Neural cell (in vitro differentiated cells): ENCODE data around the gene ZFP1. TPM values are rescaled to one million over a fixed set of nuclear protein-coding genes. Genes with fewer than 3 reads are reported as not detected.
"Not testable (repeated sequence)": the region's sequence is repeated elsewhere in the genome, so short reads cannot be mapped to it uniquely, and the experiment has no call there.

Source experiments
- H2AFZ ChIP-seq: fragments of 200-600, 300-800 bp; sonication (generic), shearing (Covaris generic); 2 replicates; pipeline ENCODE4 v1.6.0; 2014; ENCODE audit warnings: low read depth, mild to moderate bottlenecking, antibody characterized with exemption, low read length, moderate library complexity
- H3F3A ChIP-seq: fragments of 200-600 bp; shearing (Covaris generic); 2 replicates; pipeline ENCODE4 v1.6.1; 2016; ENCODE audit warnings: mild to moderate bottlenecking, moderate library complexity, mixed read lengths, antibody characterized with exemption, low read length; ENCODE audit not compliant: insufficient read depth, poor library complexity, severe bottlenecking
- H3K27ac ChIP-seq: fragments of 200-600, 300-800 bp; sonication (generic), shearing (Covaris generic); 2 replicates; pipeline ENCODE4 v1.5.1; 2014; ENCODE audit warnings: mild to moderate bottlenecking, low read length, moderate library complexity
- H3K27me3 ChIP-seq: fragments of 300-800, 200-600 bp; sonication (generic), shearing (Covaris generic); 2 replicates; pipeline ENCODE4 v1.6.0; 2014; ENCODE audit warnings: mild to moderate bottlenecking, low read depth, low read length, moderate library complexity; ENCODE audit not compliant: insufficient read depth
- H3K36me3 ChIP-seq: fragments of 300-800, 200-600 bp; sonication (generic), shearing (Covaris generic); 2 replicates; pipeline ENCODE4 v1.5.1; 2014; ENCODE audit warnings: mild to moderate bottlenecking, antibody characterized with exemption, low read length, moderate library complexity; ENCODE audit not compliant: insufficient read depth
- H3K4me2 ChIP-seq: fragments of 300-800, 200-600 bp; sonication (generic), shearing (Covaris generic); 2 replicates; pipeline ENCODE4 v1.6.0; 2014; ENCODE audit warnings: mild to moderate bottlenecking, low read length
- H3K4me3 ChIP-seq: fragments of 300-800, 200-600 bp; sonication (generic), shearing (Covaris generic); 2 replicates; pipeline ENCODE4 v1.5.1; 2014; ENCODE audit warnings: mild to moderate bottlenecking, low read length, moderate library complexity
- H3K79me2 ChIP-seq: fragments of 200-600 bp; shearing (Covaris generic); replicated peaks from 2 replicates; pipeline ENCODE4 v1.6.0; 2014; ENCODE audit warnings: mild to moderate bottlenecking, low read length, moderate library complexity; ENCODE audit not compliant: insufficient read depth
- H3K9ac ChIP-seq: fragments of 300-800, 200-600 bp; sonication (generic), shearing (Covaris generic); 2 replicates; pipeline ENCODE4 v1.6.1; 2016; ENCODE audit warnings: mild to moderate bottlenecking, low read length, mixed read lengths
- H3K9me2 ChIP-seq: fragments of 200-600 bp; shearing (Covaris generic); 2 replicates; pipeline ENCODE4 v1.6.1; 2016; ENCODE audit warnings: mild to moderate bottlenecking, low read length, mixed read lengths; ENCODE audit not compliant: insufficient read depth
- H3K9me3 ChIP-seq: fragments of 200-600, 300-800 bp; sonication (generic), shearing (Covaris generic); 2 replicates; pipeline ENCODE4 v1.6.1; 2016; ENCODE audit warnings: mild to moderate bottlenecking, mixed run types, low read length, moderate library complexity, mixed read lengths
- H4K20me1 ChIP-seq: fragments of 200-600 bp; shearing (Covaris generic); 2 replicates; pipeline ENCODE4 v1.6.1; 2016; ENCODE audit warnings: mild to moderate bottlenecking, mixed run types; ENCODE audit not compliant: insufficient read depth
- EP300 ChIP-seq: fragments of 450-650 bp; conservative IDR thresholded peaks from 2 replicates; pipeline ENCODE4 v1.6.1; 2014; ENCODE audit warnings: antibody characterized with exemption, mild to moderate bottlenecking, moderate library complexity; ENCODE audit not compliant: poor library complexity, severe bottlenecking
- EZH2 ChIP-seq: fragments of 200-600, 300-800 bp; shearing (Covaris generic), sonication (generic); IDR thresholded peaks from 2 replicates; pipeline ENCODE4 v1.6.1; 2014; ENCODE audit warnings: antibody characterized with exemption, low read length, borderline replicate concordance, mild to moderate bottlenecking; ENCODE audit not compliant: insufficient read depth, poor library complexity, severe bottlenecking
- MXI1 ChIP-seq: fragments of 450-650 bp; conservative IDR thresholded peaks from 2 replicates; pipeline ENCODE4 v1.6.1; 2014; ENCODE audit warnings: antibody characterized with exemption, mild to moderate bottlenecking; ENCODE audit not compliant: poor library complexity, severe bottlenecking
- POLR2AphosphoS5 ChIP-seq: IDR thresholded peaks from 2 replicates; pipeline ENCODE4 v1.6.1; 2012
- RAD21 ChIP-seq: fragments of 450-650 bp; conservative IDR thresholded peaks from 2 replicates; pipeline ENCODE4 v1.6.1; 2014; ENCODE audit warnings: antibody characterized with exemption, mild to moderate bottlenecking, moderate library complexity
- SMC3 ChIP-seq: fragments of 450-650 bp; conservative IDR thresholded peaks from 2 replicates; pipeline ENCODE4 v1.6.1; 2014; ENCODE audit warnings: antibody characterized with exemption, mild to moderate bottlenecking, moderate library complexity; ENCODE audit not compliant: poor library complexity
- TAF1 ChIP-seq: IDR thresholded peaks from 2 replicates; pipeline ENCODE4 v1.6.1; 2012; ENCODE audit warnings: low read depth
- polyA plus RNA-seq: library from polyadenylated mRNA; depleted of rRNA; stranded (reverse); fragments of >200 nt; gene quantifications from 2 replicates; pipeline ENCODE4 v1.2.3, GENCODE V29; 2014
- TF ChIP-seq, protein P1 (sequence below): IDR thresholded peaks from 2 replicates; pipeline ENCODE4 v1.6.1; 2012; ENCODE audit warnings: borderline replicate concordance
- TF ChIP-seq, protein P2 (sequence below): fragments of 450-650 bp; IDR thresholded peaks from 2 replicates; pipeline ENCODE4 v1.5.1; 2014; ENCODE audit warnings: antibody characterized with exemption, mild to moderate bottlenecking, moderate library complexity; ENCODE audit not compliant: poor library complexity, severe bottlenecking

Gene ZFP1
- polyA plus RNA-seq, 1 donor from 2014 or later, result 47.1 TPM

GRCh38 chr16:75203667-75204409, 55.5 kb downstream of the ZFP1 start:
- no peaks in the 10 kb centered on the region for H3K36me3 ChIP-seq
- H2AFZ ChIP-seq, result no peak overlapping the region

GRCh38 chr16:75204410-75204758, 56.1 kb downstream of the ZFP1 start:
- Histone ChIP-seq H3K9ac (no peak overlapping the region), H3K27me3 (no peaks in the 10 kb centered on the region), H3K79me2 (no peaks in the 10 kb centered on the region), H3K9me3 (no peaks in the 10 kb centered on the region), H3F3A (no peaks in the 10 kb centered on the region), H3K4me3 (no peak overlapping the region), H2AFZ (no peak overlapping the region), H3K27ac (no peak overlapping the region), H3K9me2 (no peaks in the 10 kb centered on the region), H4K20me1 (no peaks in the 10 kb centered on the region), H3K36me3 (no peaks in the 10 kb centered on the region), H3K4me2 (no peak overlapping the region)
- TF ChIP-seq, protein P1, sequence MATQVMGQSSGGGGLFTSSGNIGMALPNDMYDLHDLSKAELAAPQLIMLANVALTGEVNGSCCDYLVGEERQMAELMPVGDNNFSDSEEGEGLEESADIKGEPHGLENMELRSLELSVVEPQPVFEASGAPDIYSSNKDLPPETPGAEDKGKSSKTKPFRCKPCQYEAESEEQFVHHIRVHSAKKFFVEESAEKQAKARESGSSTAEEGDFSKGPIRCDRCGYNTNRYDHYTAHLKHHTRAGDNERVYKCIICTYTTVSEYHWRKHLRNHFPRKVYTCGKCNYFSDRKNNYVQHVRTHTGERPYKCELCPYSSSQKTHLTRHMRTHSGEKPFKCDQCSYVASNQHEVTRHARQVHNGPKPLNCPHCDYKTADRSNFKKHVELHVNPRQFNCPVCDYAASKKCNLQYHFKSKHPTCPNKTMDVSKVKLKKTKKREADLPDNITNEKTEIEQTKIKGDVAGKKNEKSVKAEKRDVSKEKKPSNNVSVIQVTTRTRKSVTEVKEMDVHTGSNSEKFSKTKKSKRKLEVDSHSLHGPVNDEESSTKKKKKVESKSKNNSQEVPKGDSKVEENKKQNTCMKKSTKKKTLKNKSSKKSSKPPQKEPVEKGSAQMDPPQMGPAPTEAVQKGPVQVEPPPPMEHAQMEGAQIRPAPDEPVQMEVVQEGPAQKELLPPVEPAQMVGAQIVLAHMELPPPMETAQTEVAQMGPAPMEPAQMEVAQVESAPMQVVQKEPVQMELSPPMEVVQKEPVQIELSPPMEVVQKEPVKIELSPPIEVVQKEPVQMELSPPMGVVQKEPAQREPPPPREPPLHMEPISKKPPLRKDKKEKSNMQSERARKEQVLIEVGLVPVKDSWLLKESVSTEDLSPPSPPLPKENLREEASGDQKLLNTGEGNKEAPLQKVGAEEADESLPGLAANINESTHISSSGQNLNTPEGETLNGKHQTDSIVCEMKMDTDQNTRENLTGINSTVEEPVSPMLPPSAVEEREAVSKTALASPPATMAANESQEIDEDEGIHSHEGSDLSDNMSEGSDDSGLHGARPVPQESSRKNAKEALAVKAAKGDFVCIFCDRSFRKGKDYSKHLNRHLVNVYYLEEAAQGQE, result no peak

More at GRCh38 chr16:75203667-75204409, 55.5 kb downstream of the ZFP1 start:
- Histone ChIP-seq H3K79me2 (no peaks in the 10 kb centered on the region), H3K9me2 (no peaks in the 10 kb centered on the region), H3K9ac (no peak overlapping the region), H3K27me3 (no peaks in the 10 kb centered on the region), H3K27ac (no peak overlapping the region), H4K20me1 (no peaks in the 10 kb centered on the region), H3K4me3 (no peak overlapping the region), H3K4me2 (no peak overlapping the region), H3F3A (no peaks in the 10 kb centered on the region), H3K9me3 (no peaks in the 10 kb centered on the region)
- TF ChIP-seq, protein P1, result no peak
- TF ChIP-seq POLR2AphosphoS5 (no peak), EP300 (no peak), SMC3 (no peak), TAF1 (no peak), RAD21 (no peak), MXI1 (no peak), EZH2 (no peak)
- TF ChIP-seq, protein P2, sequence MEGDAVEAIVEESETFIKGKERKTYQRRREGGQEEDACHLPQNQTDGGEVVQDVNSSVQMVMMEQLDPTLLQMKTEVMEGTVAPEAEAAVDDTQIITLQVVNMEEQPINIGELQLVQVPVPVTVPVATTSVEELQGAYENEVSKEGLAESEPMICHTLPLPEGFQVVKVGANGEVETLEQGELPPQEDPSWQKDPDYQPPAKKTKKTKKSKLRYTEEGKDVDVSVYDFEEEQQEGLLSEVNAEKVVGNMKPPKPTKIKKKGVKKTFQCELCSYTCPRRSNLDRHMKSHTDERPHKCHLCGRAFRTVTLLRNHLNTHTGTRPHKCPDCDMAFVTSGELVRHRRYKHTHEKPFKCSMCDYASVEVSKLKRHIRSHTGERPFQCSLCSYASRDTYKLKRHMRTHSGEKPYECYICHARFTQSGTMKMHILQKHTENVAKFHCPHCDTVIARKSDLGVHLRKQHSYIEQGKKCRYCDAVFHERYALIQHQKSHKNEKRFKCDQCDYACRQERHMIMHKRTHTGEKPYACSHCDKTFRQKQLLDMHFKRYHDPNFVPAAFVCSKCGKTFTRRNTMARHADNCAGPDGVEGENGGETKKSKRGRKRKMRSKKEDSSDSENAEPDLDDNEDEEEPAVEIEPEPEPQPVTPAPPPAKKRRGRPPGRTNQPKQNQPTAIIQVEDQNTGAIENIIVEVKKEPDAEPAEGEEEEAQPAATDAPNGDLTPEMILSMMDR, result no peak

GRCh38 chr16:75204905-75205304, 56.6 kb downstream of the ZFP1 start:
- not testable (repeated sequence) for H3K9me2 ChIP-seq, H3K4me2 ChIP-seq, H2AFZ ChIP-seq, H3K4me3 ChIP-seq, H3K79me2 ChIP-seq, H3F3A ChIP-seq, H3K36me3 ChIP-seq, H3K9ac ChIP-seq, H3K27ac ChIP-seq, H3K9me3 ChIP-seq, H3K27me3 ChIP-seq, H4K20me1 ChIP-seq

DNA sequence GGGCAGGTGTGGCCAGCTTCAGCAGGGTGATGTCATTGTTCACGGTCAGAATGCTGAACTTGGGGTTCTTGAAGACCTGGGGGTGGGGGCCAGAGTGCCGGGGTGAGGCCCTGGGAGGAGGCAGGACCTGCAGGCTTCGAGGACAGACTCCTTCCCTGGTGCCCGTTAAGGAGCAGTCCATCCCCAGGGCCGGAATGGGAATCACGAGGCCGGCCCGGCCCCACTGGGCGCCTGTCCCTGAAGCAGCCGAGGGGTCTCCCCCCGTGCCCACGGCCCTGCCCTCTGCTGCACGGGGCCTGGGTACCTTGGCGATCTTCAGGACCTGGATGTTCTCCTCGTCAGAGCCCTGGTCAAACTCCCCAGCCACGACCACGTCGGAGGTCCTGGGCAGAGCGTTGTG, 57.1 kb downstream of the ZFP1 start:
- H3K4me2 ChIP-seq, H3K9ac ChIP-seq, H3F3A ChIP-seq, H3K79me2 ChIP-seq, H3K27ac ChIP-seq, H3K27me3 ChIP-seq, H3K4me3 ChIP-seq, H3K36me3 ChIP-seq, H4K20me1 ChIP-seq, H3K9me2 ChIP-seq, H3K9me3 ChIP-seq, H2AFZ ChIP-seq: not testable (repeated sequence)
